RCC 7860 (cell line): ENCODE results near the gene C1orf146.
"Not testable (repeated sequence)": the region's sequence is repeated elsewhere in the genome, so short reads cannot be mapped to it uniquely, and the experiment has no call there.

Source experiments
- DNase-seq: peaks from one replicate; pipeline ENCODE4 v3.0.0-alpha.2; 2015; ENCODE audit warnings: low spot score
- FAIRE-seq: peaks from 2 replicates; lab custom pipeline; 2012; peaks lifted over from hg19 to GRCh38; lab: Jason Lieb, UNC

Gene C1orf146

GRCh38 chr1:92273039-92273438 is 55.3 kb downstream of the C1orf146 start:
- no peak for FAIRE-seq
- no peak for DNase-seq

- FAIRE-seq, result peak; percentile 65
- DNase-seq, result peak; percentile 44
Observed at GRCh38 chr1:92274939-92275338, 57.2 kb downstream of the C1orf146 start.

- no peak for DNase-seq
- FAIRE-seq, result no peak
Observed at GRCh38 chr1:92276082-92276481, 58.4 kb downstream of the C1orf146 start.

DNA sequence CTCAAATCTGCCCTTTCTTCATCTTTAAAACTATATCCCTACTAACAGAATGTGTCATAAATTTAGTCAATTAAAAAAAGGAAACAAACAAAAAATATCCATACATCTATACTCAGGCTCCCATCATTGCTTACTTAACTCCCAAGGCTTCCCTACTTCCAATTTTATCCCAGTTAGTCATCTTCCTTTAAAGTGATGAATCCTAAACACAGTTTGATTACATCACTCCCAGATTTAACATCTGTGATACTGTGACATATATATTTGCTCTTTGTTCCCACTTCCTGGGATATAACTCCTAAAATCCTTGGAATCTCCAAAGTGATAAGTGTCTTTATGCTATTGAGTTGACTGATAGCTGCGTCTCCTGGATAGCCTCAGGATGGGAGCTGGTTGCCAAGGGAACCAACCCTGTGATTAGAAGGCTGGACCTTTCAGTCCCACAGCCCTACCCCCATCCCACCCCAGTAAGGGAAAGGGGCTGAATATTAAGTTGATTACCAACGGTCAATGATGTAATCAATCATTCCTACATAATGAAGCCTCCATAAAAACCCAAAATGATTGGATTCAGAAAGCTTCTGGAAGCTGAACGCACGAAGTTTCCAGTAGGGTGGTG is 59.5 kb downstream of the C1orf146 start:
- DNase-seq (peak; percentile 27), FAIRE-seq (no peak)

GRCh38 chr1:92279781-92280180 is 62.1 kb downstream of the C1orf146 start:
- not testable (repeated sequence) for DNase-seq

DNA sequence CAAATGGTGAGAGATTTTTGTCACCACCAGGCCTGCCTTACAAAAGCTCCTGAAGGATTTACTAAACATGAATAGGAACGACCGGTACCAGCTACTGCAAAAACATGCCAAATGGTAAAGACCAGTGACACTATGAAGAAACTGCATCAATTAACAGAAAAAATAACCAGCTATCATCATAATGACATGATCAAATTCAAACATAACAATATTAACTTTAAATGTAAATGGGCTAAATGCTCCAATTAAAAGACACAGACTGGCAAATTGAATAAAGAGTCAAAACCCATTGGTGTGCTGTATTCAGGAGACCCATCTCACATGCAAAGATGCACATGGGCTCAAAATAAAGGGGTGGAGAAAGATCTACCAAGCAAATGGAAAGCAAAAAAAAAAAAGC is 63.7 kb downstream of the C1orf146 start:
- not testable (repeated sequence) for FAIRE-seq, DNase-seq

More at GRCh38 chr1:92279781-92280180, 62.1 kb downstream of the C1orf146 start:
- FAIRE-seq, result not testable (repeated sequence)

- peak; percentile 19 for DNase-seq
- peak; percentile 71 for FAIRE-seq
Observed at GRCh38 chr1:92291372-92291999, 73.8 kb downstream of the C1orf146 start.
